Cerebellar cortex (tissue), 1 donor: Measurements from ENCODE around the gene ZNRF1.

Source experiments
- DNase-seq: peaks from one replicate; pipeline ENCODE4 v3.0.0-alpha.2; 2015; ENCODE audit warnings: low spot score

ZNRF1 gene

GRCh38 chr16:75152635-75153034 lies 153.8 kb downstream of the ZNRF1 start:
- no peak for DNase-seq

- no peak for DNase-seq
These were observed 161.6 kb downstream of the ZNRF1 start for GRCh38 chr16:75160386-75160785.
